Thoracic aorta (tissue), 2 donors: Measurements from ENCODE around the gene DIP2C. TPM values are rescaled to one million over a fixed set of nuclear protein-coding genes. Genes with fewer than 3 reads are reported as not detected.

Experiments
- ATAC-seq: fragments of 150-250 bp; one replicate; pipeline ENCODE4 v1.8.0; 2017; ENCODE audit warnings: low read depth; ENCODE audit not compliant: insufficient number of reproducible peaks, low FRiP score
- DNase-seq: peaks from one replicate; pipeline ENCODE4 v3.0.0-alpha.2; 2020; ENCODE audit warnings: low spot score
- H3K27ac ChIP-seq, 2 donors: fragments of 200-600 bp; sonication (generic); 1 replicate in 1 of 2; 2 replicates in 1 of 2; pipeline ENCODE4 v1.5.1; 2016; ENCODE audit warnings: mild to moderate bottlenecking in 2 of 2, moderate library complexity in 2 of 2
- H3K27me3 ChIP-seq: fragments of 200-600 bp; sonication (generic); replicated peaks from 2 replicates; pipeline ENCODE4 v1.6.0; 2016; ENCODE audit warnings: mild to moderate bottlenecking; ENCODE audit not compliant: insufficient read depth
- H3K36me3 ChIP-seq: fragments of 200-600 bp; sonication (generic); one replicate; pipeline ENCODE4 v1.5.1; 2016
- H3K4me1 ChIP-seq, 2 donors: fragments of 200-600 bp; sonication (generic); 1 replicate in 1 of 2; 2 replicates in 1 of 2; pipeline versions ENCODE4 v1.5.1 to v1.6.0; 2016; ENCODE audit warnings: low read depth in 2 of 2, mild to moderate bottlenecking in 1 of 2; ENCODE audit not compliant: control insufficient read depth in 1 of 2
- H3K4me3 ChIP-seq: fragments of 200-600 bp; sonication (generic); 2 replicates; pipeline ENCODE4 v1.5.1; 2016; ENCODE audit warnings: mild to moderate bottlenecking
- H3K9me3 ChIP-seq: fragments of 200-600 bp; sonication (generic); 2 replicates; pipeline ENCODE4 v1.5.1; 2016
- CTCF ChIP-seq: fragments of 200-600 bp; sonication (generic); IDR thresholded peaks from one replicate; pipeline ENCODE4 v1.5.1; 2019; ENCODE audit warnings: antibody characterized with exemption
- total RNA-seq, 2 donors: library from RNA; depleted of rRNA; stranded (reverse); fragments of >200 nt; gene quantifications; one replicate each; pipeline versions ENCODE4 v1.1.0 to v1.2.3, GENCODE V29; 2016

Gene DIP2C
- total RNA-seq, 2 donors from 2014 or later, result 36.8 to 44.0 TPM

GRCh38 chr10:311901-312665 lies 377.4 kb downstream of the DIP2C start:
- Histone ChIP-seq H3K27ac (no peak overlapping the region), H3K27me3 (no peaks in the 10 kb centered on the region), H3K36me3 (peaks cover 1% of the 10 kb centered on the region), H3K4me1 (peaks cover 3 to 19% of the 10 kb centered on the region in 2 donors), H3K4me3 (no peak overlapping the region), H3K9me3 (no peaks in the 10 kb centered on the region)
- no peak for ATAC-seq
- no peak for TF ChIP-seq CTCF
- DNase-seq, result no peak

DNA sequence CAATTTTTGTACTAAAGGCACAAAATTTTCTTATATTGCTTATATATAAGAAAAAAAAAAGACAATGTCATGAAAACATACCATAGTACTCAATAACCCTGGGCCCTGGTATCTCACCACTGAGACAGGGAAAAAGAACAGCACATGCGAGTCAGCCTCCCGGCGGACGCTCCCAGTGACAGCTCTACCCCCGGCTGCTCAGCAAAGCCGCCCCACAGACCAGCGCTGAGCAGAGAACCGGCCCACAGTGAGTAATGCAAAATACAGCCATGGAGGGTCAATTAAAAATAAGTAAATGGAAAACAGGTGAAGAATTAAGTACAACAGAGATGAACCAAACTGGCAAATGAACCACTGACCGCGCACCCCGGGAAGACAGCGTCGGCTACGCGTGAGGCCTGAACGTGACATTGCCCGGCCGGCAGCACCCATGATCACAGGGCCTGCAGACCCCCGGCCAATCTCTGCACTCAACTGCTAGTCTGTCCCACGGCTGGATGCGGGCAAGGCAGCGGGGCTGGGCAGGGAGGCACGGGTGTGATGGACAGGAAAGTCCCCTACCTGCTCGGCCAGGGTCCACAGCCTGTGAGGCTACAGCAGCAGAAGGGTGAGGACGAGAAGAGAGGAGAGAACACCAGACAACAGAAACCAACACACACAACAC lies 378.4 kb downstream of the DIP2C start:
- TF ChIP-seq CTCF, result no peak
- DNase-seq (no peak), ATAC-seq (no peak)
- H3K27ac ChIP-seq, result no peak overlapping the region
- H3K36me3 ChIP-seq, result peaks cover 3% of the 10 kb centered on the region
- H3K4me3 ChIP-seq, result no peak overlapping the region
- peaks cover 3 to 19% of the 10 kb centered on the region in 2 donors for H3K4me1 ChIP-seq
- H3K27me3 ChIP-seq, result no peaks in the 10 kb centered on the region
- H3K9me3 ChIP-seq, result no peaks in the 10 kb centered on the region

GRCh38 chr10:310371-310770 lies 379.1 kb downstream of the DIP2C start:
- no peak for TF ChIP-seq CTCF
- DNase-seq (no peak), ATAC-seq (no peak)
- no peak overlapping the region for H3K4me3 ChIP-seq
- no peak overlapping the region for H3K27ac ChIP-seq
- H3K9me3 ChIP-seq, result no peaks in the 10 kb centered on the region
- H3K27me3 ChIP-seq, result no peaks in the 10 kb centered on the region
- peaks cover 3% of the 10 kb centered on the region for H3K36me3 ChIP-seq
- H3K4me1 ChIP-seq, result peaks cover 3 to 19% of the 10 kb centered on the region in 2 donors

DNA sequence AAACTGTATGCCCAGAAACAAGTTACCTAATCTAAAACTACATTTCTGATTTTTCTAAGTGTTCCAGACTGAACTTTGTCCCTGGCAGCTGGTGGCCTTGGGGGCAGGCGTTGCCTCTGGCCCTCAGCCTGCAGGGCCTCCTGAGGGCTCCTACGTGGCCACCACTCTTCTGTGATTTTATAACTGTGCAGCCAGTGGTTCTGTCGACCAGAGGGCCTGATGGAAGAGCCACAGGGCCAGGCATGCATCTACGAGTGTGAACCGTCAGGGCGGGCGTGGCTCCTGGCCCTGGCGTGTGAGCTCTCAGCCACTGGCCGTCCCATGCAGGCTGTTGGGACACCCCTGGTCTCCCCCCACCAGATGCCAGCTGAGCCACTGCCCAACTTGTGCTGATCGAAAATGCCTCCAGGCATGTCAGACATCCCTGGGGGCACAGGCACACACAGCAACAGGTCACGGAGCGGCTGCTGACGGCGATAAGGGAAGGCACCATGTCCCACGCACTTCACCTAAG lies 380.8 kb downstream of the DIP2C start:
- no peak for DNase-seq

More for the DNA sequence above, 380.8 kb downstream of the DIP2C start:
- TF ChIP-seq CTCF, result no peak
- Histone ChIP-seq H3K27ac (peak overlapping the region; percentile 5 to 52), H3K27me3 (no peaks in the 10 kb centered on the region), H3K4me3 (no peak overlapping the region), H3K36me3 (peaks cover 3% of the 10 kb centered on the region), H3K9me3 (no peaks in the 10 kb centered on the region), H3K4me1 (peaks cover 3 to 19% of the 10 kb centered on the region in 2 donors)
- no peak for ATAC-seq
